ENCODE measurements around the gene SND1. TPM values are rescaled to one million over a fixed set of nuclear protein-coding genes. Genes with fewer than 3 reads are reported as not detected.

Gene SND1
- total RNA-seq, 4 donors from 2014 or later, result 62.0 to 89.4 (median 82.1) TPM

GRCh38 chr7:127943541-127944521 is 291.8 kb downstream of the SND1 start:
- WGBS, 2 donors, result 82 to 87% methylated on average over 16 of the region's 16 CpGs
- no peak overlapping the region for H3K4me3 ChIP-seq (ENCODE audit: low read depth, poor library complexity, severe bottlenecking)

DNA sequence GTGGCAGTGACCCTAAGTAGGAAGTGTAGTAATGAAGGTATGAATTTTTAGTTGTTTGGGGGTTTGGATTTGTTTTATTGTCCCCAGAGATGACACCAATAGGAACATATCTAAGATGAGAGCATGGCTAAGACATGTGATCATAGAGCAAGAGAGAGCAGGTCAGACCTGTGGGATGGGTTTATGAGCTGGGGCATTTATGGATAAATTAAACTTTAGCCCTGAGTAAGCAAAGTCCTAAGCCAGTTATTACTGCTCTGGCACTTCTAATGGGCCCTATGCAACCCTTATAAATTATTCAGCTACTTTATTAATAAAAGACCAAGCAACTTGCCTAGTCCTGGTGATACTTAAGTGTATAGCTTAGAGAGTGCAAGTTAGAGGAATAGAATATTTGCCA is 294.1 kb downstream of the SND1 start:
- TF ChIP-seq, protein P1, sequence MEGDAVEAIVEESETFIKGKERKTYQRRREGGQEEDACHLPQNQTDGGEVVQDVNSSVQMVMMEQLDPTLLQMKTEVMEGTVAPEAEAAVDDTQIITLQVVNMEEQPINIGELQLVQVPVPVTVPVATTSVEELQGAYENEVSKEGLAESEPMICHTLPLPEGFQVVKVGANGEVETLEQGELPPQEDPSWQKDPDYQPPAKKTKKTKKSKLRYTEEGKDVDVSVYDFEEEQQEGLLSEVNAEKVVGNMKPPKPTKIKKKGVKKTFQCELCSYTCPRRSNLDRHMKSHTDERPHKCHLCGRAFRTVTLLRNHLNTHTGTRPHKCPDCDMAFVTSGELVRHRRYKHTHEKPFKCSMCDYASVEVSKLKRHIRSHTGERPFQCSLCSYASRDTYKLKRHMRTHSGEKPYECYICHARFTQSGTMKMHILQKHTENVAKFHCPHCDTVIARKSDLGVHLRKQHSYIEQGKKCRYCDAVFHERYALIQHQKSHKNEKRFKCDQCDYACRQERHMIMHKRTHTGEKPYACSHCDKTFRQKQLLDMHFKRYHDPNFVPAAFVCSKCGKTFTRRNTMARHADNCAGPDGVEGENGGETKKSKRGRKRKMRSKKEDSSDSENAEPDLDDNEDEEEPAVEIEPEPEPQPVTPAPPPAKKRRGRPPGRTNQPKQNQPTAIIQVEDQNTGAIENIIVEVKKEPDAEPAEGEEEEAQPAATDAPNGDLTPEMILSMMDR (IDR thresholded peaks at IDR 0.05), result no peak
- no peak for TF ChIP-seq POLR2A (IDR thresholded peaks at IDR 0.05)
- no peak for DNase-seq (ENCODE audit: low spot score in 2 of 2)
- intact Hi-C loops (cut with DNase I; ENCODE audit: low total_unique reads), result no loop called here
- H3K4me3 ChIP-seq (ENCODE audit: low read depth, poor library complexity, severe bottlenecking), result no peak overlapping the region

More at GRCh38 chr7:127943541-127944521, 291.8 kb downstream of the SND1 start:
- intact Hi-C loops (cut with DNase I; ENCODE audit: low total_unique reads), result no loop called here
- no peak for TF ChIP-seq POLR2A (IDR thresholded peaks at IDR 0.05)
- TF ChIP-seq, protein P1 (IDR thresholded peaks at IDR 0.05), result no peak
- DNase-seq (ENCODE audit: low spot score in 2 of 2), result no peak

GRCh38 chr7:127946847-127947246 is 294.9 kb downstream of the SND1 start:
- 87 to 100% methylated on average over 1 of the region's 1 CpG for WGBS, 2 donors
- TF ChIP-seq, protein P1 (IDR thresholded peaks at IDR 0.05), result no peak
- no peak for TF ChIP-seq POLR2A (IDR thresholded peaks at IDR 0.05)
- H3K4me3 ChIP-seq (ENCODE audit: low read depth, poor library complexity, severe bottlenecking), result no peak overlapping the region
- DNase-seq (ENCODE audit: low spot score in 2 of 2), result no peak
- intact Hi-C loops (cut with DNase I; ENCODE audit: low total_unique reads), result no loop called here

GRCh38 chr7:127948312-127948711 is 296.3 kb downstream of the SND1 start:
- intact Hi-C loops (cut with DNase I; ENCODE audit: low total_unique reads), result no loop called here
- TF ChIP-seq POLR2A (IDR thresholded peaks at IDR 0.05), result no peak
- TF ChIP-seq, protein P1 (IDR thresholded peaks at IDR 0.05), result no peak
- H3K4me3 ChIP-seq (ENCODE audit: low read depth, poor library complexity, severe bottlenecking), result no peak overlapping the region
- WGBS, 2 donors, result 93 to 95% methylated on average over 2 of the region's 2 CpGs
- no peak for DNase-seq (ENCODE audit: low spot score in 2 of 2)

DNA sequence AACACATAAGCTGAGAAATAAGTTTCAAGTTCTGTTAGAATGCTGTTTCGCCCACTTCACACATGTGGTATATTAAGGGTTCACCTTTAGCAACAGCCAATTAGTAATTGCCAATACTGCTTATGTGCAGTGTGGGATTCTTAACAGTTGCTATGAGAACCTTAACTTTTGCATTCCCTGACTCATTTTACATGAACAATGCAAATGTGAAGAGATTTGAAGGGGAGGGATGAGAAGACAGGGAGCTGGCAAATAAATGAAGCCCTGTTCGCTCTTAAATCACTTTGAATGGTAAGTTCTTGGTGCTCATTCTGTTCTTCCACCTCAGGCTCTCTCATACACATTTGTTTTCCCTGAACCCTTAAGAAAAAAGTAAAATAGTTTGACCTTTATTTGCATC is 296.9 kb downstream of the SND1 start:
- intact Hi-C loops (cut with DNase I; ENCODE audit: low total_unique reads), result no loop called here
- DNase-seq (ENCODE audit: low spot score in 2 of 2), result no peak
- no peak overlapping the region for H3K4me3 ChIP-seq (ENCODE audit: low read depth, poor library complexity, severe bottlenecking)
- TF ChIP-seq POLR2A (IDR thresholded peaks at IDR 0.05), result no peak
- TF ChIP-seq, protein P1 (IDR thresholded peaks at IDR 0.05), result no peak
- WGBS, 2 donors, result 96 to 100% methylated on average over 2 of the region's 2 CpGs
